Dermis microvascular lymphatic vessel endothelial cell (primary cell): ENCODE measurements around the gene MKX. TPM values are rescaled to one million over a fixed set of nuclear protein-coding genes. Genes with fewer than 3 reads are reported as not detected.

Experiments
- DNase-seq, 2 donors: peaks; one replicate each; pipeline versions ENCODE4 v3.0.0 to v3.0.0-alpha.2; 2010; ENCODE audit warnings: low read depth in 2 of 2
- total RNA-seq: library from RNA; depleted of rRNA; stranded (reverse); fragments of >200 nt; gene quantifications from 2 replicates; pipeline ENCODE4 v1.2.1, GENCODE V29; 2014

Gene MKX
- total RNA-seq, 1 donor from 2014 or later, result not detected

GRCh38 chr10:27655296-27655695 lies 90.3 kb downstream of the MKX start:
- no peak for DNase-seq

DNA sequence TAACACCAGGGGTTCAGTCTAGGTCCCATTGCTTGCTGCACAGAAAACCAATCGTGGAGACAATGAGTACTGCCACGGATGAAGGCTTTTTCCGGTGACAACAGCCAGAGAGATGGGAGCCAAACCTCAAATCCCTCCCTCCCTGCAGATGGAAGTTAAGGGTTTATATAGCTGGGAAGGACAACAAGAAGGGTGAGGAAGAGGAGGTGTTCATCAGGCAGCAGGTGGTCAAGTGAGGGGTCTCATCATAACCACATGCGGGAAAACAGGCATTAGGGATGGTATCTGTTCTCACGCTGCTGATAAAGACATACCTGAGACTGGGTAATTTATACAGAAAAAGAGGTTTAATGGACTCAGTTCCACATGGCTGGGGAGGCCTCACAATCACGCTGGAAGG lies 91.3 kb downstream of the MKX start:
- DNase-seq, result no peak

DNA sequence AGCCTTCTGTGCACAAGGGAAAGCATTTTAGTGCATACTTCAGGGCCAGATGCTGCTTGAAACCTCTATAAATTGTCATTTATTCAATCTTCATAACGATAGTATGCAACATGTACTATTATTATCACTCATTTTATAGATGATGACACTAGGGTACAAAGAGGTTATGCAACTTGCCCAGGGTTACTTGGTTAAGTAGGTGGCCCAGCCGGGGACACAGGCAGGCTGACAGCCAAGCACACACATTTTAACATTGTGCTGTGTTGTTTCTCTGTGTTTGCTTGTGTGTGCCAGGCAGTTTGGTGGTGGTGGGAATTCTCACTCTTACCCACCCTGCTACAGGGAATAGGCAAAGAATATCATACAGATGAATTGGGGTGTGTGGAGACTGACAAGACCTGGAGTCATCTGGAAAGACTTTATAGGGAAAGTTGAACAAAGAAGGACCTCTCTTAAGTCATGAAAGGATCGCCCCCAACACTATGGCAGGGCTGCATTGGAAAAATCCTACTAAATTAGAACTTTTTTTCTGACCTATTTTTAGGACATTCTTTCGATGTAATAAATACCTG lies 98.9 kb downstream of the MKX start:
- no peak for DNase-seq

DNA sequence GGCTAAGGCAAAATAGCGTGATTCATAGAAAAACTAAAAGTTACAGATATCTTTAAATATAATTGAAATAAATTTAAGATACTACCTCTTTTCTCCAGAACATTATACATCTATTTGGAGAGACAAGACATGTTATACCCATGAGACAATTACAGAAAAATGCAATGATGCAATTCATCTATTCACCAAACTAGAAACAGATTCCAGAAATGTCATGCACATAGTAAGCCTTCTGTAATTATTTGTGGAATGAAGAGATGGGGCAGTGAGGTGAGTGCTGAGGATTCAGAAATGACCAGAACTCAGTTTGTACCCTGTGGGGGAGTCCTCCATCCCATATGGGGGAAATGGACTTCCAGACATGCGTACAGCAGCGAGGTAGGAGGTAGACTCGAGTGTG lies 99.4 kb downstream of the MKX start:
- no peak for DNase-seq

GRCh38 chr10:27644307-27644939 lies 101.2 kb downstream of the MKX start:
- no peak for DNase-seq

- no peak for DNase-seq
These were observed 102.3 kb downstream of the MKX start for GRCh38 chr10:27643301-27643700.

- no peak for DNase-seq
These were observed 103.5 kb downstream of the MKX start for GRCh38 chr10:27642023-27642589.

GRCh38 chr10:27638071-27638750 lies 107.4 kb downstream of the MKX start:
- DNase-seq, result no peak

- DNase-seq, result no peak
These were observed 108.0 kb downstream of the MKX start for GRCh38 chr10:27637601-27638000.

- DNase-seq, result no peak
These were observed 108.8 kb downstream of the MKX start for GRCh38 chr10:27636816-27637215.

GRCh38 chr10:27635699-27636270 lies 109.8 kb downstream of the MKX start:
- no peak for DNase-seq

DNA sequence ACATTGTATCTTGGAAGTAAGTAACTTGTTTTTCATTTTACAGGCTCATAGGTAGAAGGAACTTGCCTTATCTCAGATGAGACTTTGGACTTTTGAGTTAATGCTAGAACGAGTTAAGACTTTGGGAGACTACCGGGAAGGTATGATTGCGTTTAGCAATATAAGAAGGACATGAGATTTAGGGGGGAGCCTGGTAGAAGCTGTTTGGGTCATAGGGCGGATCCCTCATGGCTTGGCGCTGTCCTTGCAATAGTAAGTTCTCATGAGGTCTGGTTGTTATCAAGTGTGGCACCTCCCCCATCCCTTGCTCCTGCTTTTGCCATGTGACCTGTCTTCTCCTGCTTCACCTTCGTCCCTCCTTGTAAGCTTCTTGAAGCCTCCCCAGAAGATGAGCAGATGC lies 110.3 kb downstream of the MKX start:
- DNase-seq, result no peak

DNA sequence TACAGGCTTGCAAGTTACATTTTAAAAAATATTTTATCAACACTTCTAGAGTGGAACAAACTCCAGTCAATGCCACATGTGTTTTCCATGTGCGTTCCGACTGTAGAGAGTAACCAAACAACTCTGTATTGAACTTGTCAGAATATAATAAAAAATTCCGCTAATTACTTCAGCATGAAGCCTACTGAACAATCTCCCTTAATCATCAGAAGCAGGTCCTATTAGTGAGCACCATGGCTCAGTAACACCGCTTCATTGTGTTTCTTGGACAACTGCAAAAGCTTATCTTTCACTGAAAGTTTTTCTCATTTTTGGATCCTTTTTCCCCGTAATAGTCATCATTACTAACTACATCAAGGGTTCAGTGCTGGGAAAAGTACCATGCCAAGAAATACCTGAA lies 117.0 kb downstream of the MKX start:
- DNase-seq, result no peak

GRCh38 chr10:27626890-27627289 lies 118.7 kb downstream of the MKX start:
- DNase-seq, result no peak

GRCh38 chr10:27625452-27626211 lies 120.0 kb downstream of the MKX start:
- no peak for DNase-seq

GRCh38 chr10:27624941-27625340 lies 120.7 kb downstream of the MKX start:
- DNase-seq, result no peak

Other genes with a start within 250 kb of the MKX start
- 31.3 and 38.7 TPM in 2 replicates for gene RAB18, start 241.5 kb downstream of the MKX start, total RNA-seq